ENCODE data around the gene COL6A3.

COL6A3 gene

DNA sequence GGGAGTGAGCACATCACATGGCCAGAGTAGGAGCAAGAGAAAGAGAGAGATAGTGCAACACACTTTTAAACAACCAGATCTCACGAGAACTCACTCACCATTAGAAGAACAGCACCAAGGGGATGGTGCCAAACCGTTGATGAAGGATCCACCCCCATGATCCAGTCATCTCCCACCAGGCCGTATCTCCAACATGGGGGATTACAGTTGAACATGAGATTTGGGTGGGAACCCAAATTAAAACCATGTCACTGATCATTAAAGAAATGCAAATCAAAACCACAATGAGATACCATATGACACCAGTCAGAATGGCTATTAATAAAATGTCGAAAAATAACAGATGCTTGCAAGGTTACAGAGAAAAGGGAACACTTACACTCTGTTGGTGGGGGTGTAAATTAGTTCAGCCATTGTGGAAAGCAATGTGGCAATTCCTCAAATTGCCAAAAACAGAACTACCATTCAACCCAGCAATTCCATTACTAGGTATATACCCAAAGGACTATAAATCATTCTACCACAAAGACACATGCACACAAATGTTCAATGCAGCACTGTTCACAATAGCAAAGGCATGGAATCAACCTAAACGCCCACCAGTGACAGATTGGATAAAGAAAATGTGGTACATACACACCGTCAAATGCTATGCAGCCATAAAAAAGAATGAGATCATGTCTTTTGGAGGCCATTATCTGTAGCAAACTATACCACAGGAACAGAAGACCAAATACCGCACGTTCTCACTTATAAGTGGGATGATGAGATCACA lies 137.1 kb downstream of the COL6A3 start:
- TF ChIP-seq, protein P1, sequence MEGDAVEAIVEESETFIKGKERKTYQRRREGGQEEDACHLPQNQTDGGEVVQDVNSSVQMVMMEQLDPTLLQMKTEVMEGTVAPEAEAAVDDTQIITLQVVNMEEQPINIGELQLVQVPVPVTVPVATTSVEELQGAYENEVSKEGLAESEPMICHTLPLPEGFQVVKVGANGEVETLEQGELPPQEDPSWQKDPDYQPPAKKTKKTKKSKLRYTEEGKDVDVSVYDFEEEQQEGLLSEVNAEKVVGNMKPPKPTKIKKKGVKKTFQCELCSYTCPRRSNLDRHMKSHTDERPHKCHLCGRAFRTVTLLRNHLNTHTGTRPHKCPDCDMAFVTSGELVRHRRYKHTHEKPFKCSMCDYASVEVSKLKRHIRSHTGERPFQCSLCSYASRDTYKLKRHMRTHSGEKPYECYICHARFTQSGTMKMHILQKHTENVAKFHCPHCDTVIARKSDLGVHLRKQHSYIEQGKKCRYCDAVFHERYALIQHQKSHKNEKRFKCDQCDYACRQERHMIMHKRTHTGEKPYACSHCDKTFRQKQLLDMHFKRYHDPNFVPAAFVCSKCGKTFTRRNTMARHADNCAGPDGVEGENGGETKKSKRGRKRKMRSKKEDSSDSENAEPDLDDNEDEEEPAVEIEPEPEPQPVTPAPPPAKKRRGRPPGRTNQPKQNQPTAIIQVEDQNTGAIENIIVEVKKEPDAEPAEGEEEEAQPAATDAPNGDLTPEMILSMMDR (conservative IDR thresholded peaks at IDR 0.05; ENCODE audit: low read depth, low read length) = no peak
- no peak for DNase-seq (ENCODE audit: low read depth)
- no peak overlapping the region for H3K4me3 ChIP-seq (ENCODE audit: low read length)

All from retinal pigment epithelial cell (primary cell).